ENCODE measurements around the gene DAP. TPM values are rescaled to one million over a fixed set of nuclear protein-coding genes. Genes with fewer than 3 reads are reported as not detected.
A peak's percentile ranks its signal among the peaks of the same experiment; 100 is the strongest.

DAP gene
- total RNA-seq, 4 donors from 2014 or later, result 24.3 to 42.4 (median 37.0) TPM

DNA sequence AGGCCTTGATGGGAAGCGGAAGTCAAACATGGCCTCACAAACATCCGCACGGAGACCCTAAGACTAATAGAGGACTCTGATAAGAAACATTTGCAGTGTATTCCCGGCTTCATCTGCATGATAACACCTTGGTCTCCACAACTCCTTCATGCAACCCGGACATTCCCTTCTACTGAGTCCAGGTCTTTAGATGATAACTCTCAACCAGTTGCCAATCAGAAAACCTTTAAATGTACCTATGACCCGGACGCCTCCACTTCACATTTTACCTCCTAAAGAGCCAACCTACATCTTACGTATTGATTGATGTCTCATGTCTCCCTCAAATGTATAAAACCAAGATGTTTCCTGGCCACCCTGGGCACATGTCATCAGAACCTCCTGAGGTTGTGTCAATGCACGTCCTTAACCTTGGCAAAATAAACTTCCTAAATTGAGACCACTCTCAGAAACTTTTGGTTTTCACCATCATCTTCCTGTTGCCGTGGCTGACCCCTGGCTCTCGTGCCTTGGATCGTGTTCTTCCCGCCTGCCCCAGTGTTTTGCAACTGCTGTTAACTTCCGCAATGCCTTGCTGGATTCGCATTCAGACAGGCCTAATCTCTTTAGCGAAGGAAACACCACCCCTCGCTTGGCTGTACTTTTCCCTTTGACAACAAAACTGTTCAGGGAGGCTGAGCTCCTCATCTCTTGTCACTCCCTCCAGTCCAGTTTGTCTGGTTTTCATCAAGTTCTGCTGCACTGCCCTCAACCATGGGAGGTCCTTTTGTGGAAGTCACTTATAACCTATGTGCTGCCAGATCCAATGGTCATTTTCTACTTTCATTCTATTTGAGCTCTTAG is 1.1 kb upstream of the DAP start:
- no peaks in the 10 kb centered on the region for H3K36me3 ChIP-seq
- H3K27ac ChIP-seq (replicated peaks in 1 of 4), result peak overlapping the region; percentile 96 to 98 (median 96)
- no peaks in the 10 kb centered on the region for H3K27me3 ChIP-seq
- 76% methylated on average over 17 of the region's 17 CpGs for WGBS
- intact Hi-C loops (cut with DNase I), result no loop called here
- peaks cover 15 to 41% (median 35%) of the 10 kb centered on the region in 4 donors for H3K4me1 ChIP-seq
- no peak for TF ChIP-seq CTCF (IDR thresholded peaks at IDR 0.05)
- TF ChIP-seq POLR2AphosphoS5 (IDR thresholded peaks at IDR 0.05), result peak in 1 of 2 donors; percentile 23
- TF ChIP-seq EP300 (IDR thresholded peaks at IDR 0.05), result no peak
- no peak for DNase-seq (ENCODE audit: extremely low spot score)
- H3K4me3 ChIP-seq, result peak overlapping the region; percentile 81 to 98 (median 92)
- H3K9me3 ChIP-seq, result no peaks in the 10 kb centered on the region

GRCh38 chr5:10760921-10761184 is 181 bp downstream of the DAP start:
- WGBS, result 0% methylated on average over 5 of the region's 42 CpGs
- Histone ChIP-seq H3K27ac (replicated peaks in 1 of 4) (peak overlapping the region; percentile 96 to 98 (median 96)), H3K9me3 (no peaks in the 10 kb centered on the region), H3K36me3 (no peaks in the 10 kb centered on the region), H3K4me3 (peak overlapping the region; percentile 81 to 98 (median 92)), H3K27me3 (no peaks in the 10 kb centered on the region), H3K4me1 (peaks cover 18 to 52% (median 46%) of the 10 kb centered on the region in 4 donors)
- DNase-seq (ENCODE audit: extremely low spot score), result no peak
- TF ChIP-seq POLR2A (IDR thresholded peaks at IDR 0.05; ENCODE audit: low read depth) (no peak), POLR2AphosphoS5 (IDR thresholded peaks at IDR 0.05) (no peak)
- intact Hi-C loops (cut with DNase I), result no loop called here

DNA sequence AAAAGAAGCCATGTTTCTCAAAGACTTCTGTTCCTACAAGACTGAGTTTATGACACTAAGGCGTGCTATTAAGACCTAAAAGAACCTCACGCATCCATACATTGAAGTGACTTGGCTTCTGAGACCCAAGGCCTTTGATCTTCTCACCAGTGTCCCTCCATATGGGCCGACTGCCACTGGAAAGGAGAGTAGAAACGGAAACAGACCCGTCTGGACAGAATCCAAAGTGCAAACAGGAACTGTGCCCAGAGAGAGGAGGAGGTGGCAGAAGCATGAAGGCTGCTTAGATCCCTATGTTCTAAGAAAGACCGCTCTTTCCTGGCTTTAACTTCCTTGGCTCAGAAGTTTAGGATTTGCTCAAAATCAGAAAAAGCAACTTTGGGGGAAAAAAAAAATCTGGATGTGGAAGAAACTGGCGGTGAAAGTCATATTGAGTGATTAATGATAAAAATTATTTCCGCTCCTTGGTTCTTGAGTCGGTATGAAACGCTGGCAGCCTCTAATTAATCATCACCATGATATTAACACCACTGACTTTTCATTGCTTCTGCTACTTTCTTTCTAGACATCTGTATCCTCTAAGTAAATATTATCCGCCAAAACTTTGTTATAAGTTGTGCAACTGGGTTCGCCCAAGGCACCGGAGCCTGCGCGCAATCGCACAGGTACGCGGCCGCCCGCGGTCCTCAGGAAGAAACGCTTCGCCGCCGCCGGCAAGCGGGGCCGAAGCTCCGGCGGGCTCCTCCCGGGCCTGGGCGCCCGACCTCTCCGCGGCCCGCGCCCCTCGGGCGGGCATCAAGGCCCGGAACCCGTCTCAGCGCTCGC is 726 bp downstream of the DAP start:
- Histone ChIP-seq H3K27ac (replicated peaks in 1 of 4) (peak overlapping the region; percentile 96 to 98 (median 96)), H3K9me3 (no peaks in the 10 kb centered on the region), H3K27me3 (no peaks in the 10 kb centered on the region), H3K4me1 (peaks cover 18 to 55% (median 46%) of the 10 kb centered on the region in 4 donors), H3K4me3 (peak overlapping the region; percentile 81 to 98 (median 92)), H3K36me3 (no peaks in the 10 kb centered on the region)
- 7% methylated on average over 29 of the region's 43 CpGs for WGBS
- DNase-seq (ENCODE audit: extremely low spot score), result no peak
- intact Hi-C loops (cut with DNase I), result no loop called here
- peak; percentile 8 to 23 for TF ChIP-seq POLR2AphosphoS5 (IDR thresholded peaks at IDR 0.05)
- no peak for TF ChIP-seq CTCF (IDR thresholded peaks at IDR 0.05)
- TF ChIP-seq EP300 (IDR thresholded peaks at IDR 0.05), result no peak
- TF ChIP-seq POLR2A (IDR thresholded peaks at IDR 0.05; ENCODE audit: low read depth), result no peak

GRCh38 chr5:10759111-10759510 is 1.9 kb downstream of the DAP start:
- peaks cover 18 to 55% (median 46%) of the 10 kb centered on the region in 4 donors for H3K4me1 ChIP-seq
- DNase-seq (ENCODE audit: extremely low spot score), result no peak
- H3K9me3 ChIP-seq, result no peaks in the 10 kb centered on the region
- H3K36me3 ChIP-seq, result peaks cover 0 to 4% (median 0%) of the 10 kb centered on the region in 4 donors
- H3K27me3 ChIP-seq, result no peaks in the 10 kb centered on the region
- intact Hi-C loops (cut with DNase I), result no loop called here
- no peak overlapping the region for H3K27ac ChIP-seq (replicated peaks in 1 of 4)
- no peak overlapping the region for H3K4me3 ChIP-seq
- no peak for TF ChIP-seq POLR2AphosphoS5 (IDR thresholded peaks at IDR 0.05)
- no peak for TF ChIP-seq EP300 (IDR thresholded peaks at IDR 0.05)
- TF ChIP-seq CTCF (IDR thresholded peaks at IDR 0.05), result no peak
- no peak for TF ChIP-seq POLR2A (IDR thresholded peaks at IDR 0.05; ENCODE audit: low read depth)
- 93% methylated on average over 6 of the region's 6 CpGs for WGBS

- Histone ChIP-seq H3K27me3 (no peaks in the 10 kb centered on the region), H3K9me3 (no peaks in the 10 kb centered on the region), H3K4me1 (peaks cover 18 to 59% (median 46%) of the 10 kb centered on the region in 4 donors), H3K36me3 (peaks cover 0 to 4% (median 0%) of the 10 kb centered on the region in 4 donors), H3K4me3 (no peak overlapping the region), H3K27ac (replicated peaks in 1 of 4) (peak overlapping the region in 1 of 4 donors; percentile 20)
- TF ChIP-seq EP300 (IDR thresholded peaks at IDR 0.05) (no peak), POLR2A (IDR thresholded peaks at IDR 0.05; ENCODE audit: low read depth) (no peak), CTCF (IDR thresholded peaks at IDR 0.05) (no peak), POLR2AphosphoS5 (IDR thresholded peaks at IDR 0.05) (no peak)
- intact Hi-C loops (cut with DNase I), result no loop called here
- DNase-seq (ENCODE audit: extremely low spot score), result no peak
- 93% methylated on average over 7 of the region's 7 CpGs for WGBS
Observed at GRCh38 chr5:10757922-10758555, 3.0 kb downstream of the DAP start.

All from esophagus muscularis mucosa (tissue), 4 donors.